Islet precursor cell (in vitro differentiated cells): ENCODE data around the gene GANAB.
A peak's percentile ranks its signal among the peaks of the same experiment; 100 is the strongest.
"Not testable (repeated sequence)": the region's sequence is repeated elsewhere in the genome, so short reads cannot be mapped to it uniquely, and the experiment has no call there.

Source experiments
- DNase-seq: peaks from one replicate; pipeline ENCODE4 v3.0.0-alpha.2; 2018

GANAB gene

GRCh38 chr11:62645946-62646824 lies at the start of gene GANAB:
TSS of gene GANAB (minus strand) at chr11:62646613. CDS start at chr11:62646599, 14 bp downstream.
- DNase-seq, result peak; percentile 99

- peak; percentile 84 for DNase-seq
Measured at GRCh38 chr11:62694455-62695167, 48.2 kb upstream of the GANAB start.

- DNase-seq, result not testable (repeated sequence)
Measured at GRCh38 chr11:62693624-62694023, 47.2 kb upstream of the GANAB start.

- no peak for DNase-seq
Measured at GRCh38 chr11:62689421-62690183, 43.2 kb upstream of the GANAB start, which contains the start of gene LRRN4CL. TSS of gene LRRN4CL (minus strand) at chr11:62689530. CDS start at chr11:62688508, 1,022 bp downstream.

- no peak for DNase-seq
Measured at GRCh38 chr11:62688491-62688890, 42.1 kb upstream of the GANAB start.

GRCh38 chr11:62687508-62688396 lies 41.3 kb upstream of the GANAB start:
- DNase-seq, result no peak

- DNase-seq, result no peak
Measured at GRCh38 chr11:62682518-62682917, 36.1 kb upstream of the GANAB start.

- peak; percentile 87 for DNase-seq
Measured at GRCh38 chr11:62680825-62681240, 34.4 kb upstream of the GANAB start.

GRCh38 chr11:62678770-62679696 lies 32.6 kb upstream of the GANAB start, which contains the start of gene UBXN1:
TSS of gene UBXN1 (minus strand) at chr11:62679073. CDS start at chr11:62678923, 150 bp downstream.
- DNase-seq, result peak; percentile 92

GRCh38 chr11:62678433-62678769 lies 32.0 kb upstream of the GANAB start:
- no peak for DNase-seq

- no peak for DNase-seq
Measured at GRCh38 chr11:62677714-62678113, 31.3 kb upstream of the GANAB start.

- no peak for DNase-seq
Measured at GRCh38 chr11:62677156-62677555, 30.7 kb upstream of the GANAB start.

GRCh38 chr11:62676698-62677097 lies 30.3 kb upstream of the GANAB start:
- no peak for DNase-seq

- DNase-seq, result not testable (repeated sequence)
Measured at GRCh38 chr11:62675415-62675814, 29.0 kb upstream of the GANAB start.

- no peak for DNase-seq
Measured at GRCh38 chr11:62673196-62673525, 26.7 kb upstream of the GANAB start.

- DNase-seq, result peak; percentile 92
Measured at GRCh38 chr11:62671608-62672389, 25.4 kb upstream of the GANAB start, which contains the start of the genes LBHD1 and UQCC3. TSS of gene LBHD1 (minus strand) at chr11:62672267. CDS start at chr11:62670031, 2,236 bp downstream. TSS of gene UQCC3 (plus strand) at chr11:62671673. CDS start at chr11:62671746, 73 bp downstream.

- DNase-seq, result no peak
Measured at GRCh38 chr11:62671236-62671607, 24.8 kb upstream of the GANAB start.

- DNase-seq, result no peak
Measured at GRCh38 chr11:62669420-62670161, 23.2 kb upstream of the GANAB start.

GRCh38 chr11:62667460-62667859 lies 21.0 kb upstream of the GANAB start:
- no peak for DNase-seq
